ENCODE data around the gene PHOX2A. TPM values are rescaled to one million over a fixed set of nuclear protein-coding genes. Genes with fewer than 3 reads are reported as not detected.
"Not testable (repeated sequence)": the region's sequence is repeated elsewhere in the genome, so short reads cannot be mapped to it uniquely, and the experiment has no call there.

PHOX2A gene
- not detected in 2 replicates for total RNA-seq (2014; rRNA removed; shearing (Covaris generic))

DNA sequence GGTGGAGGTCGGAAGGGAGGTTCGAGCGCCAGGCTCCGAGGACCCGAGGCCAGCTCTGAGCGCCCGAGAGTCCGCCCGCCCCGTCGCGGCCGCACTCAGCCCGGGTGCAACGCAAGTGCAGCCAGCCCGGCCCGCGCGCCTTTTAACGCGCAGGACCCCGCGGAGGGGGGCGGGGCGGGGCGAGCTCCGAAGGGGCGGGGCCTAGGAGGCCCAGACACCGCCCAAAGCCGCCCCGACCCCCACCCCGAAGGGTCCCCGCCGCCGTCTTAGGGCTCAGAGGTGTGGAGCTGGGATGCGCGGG, at the start of gene PHOX2A:
PHOX2A (minus strand) TSS at position 117 of the 301 bp plus-strand sequence. CDS start 172 bp downstream, outside the sequence.
- DNase-seq (ENCODE audit: low read depth): no peak

DNA sequence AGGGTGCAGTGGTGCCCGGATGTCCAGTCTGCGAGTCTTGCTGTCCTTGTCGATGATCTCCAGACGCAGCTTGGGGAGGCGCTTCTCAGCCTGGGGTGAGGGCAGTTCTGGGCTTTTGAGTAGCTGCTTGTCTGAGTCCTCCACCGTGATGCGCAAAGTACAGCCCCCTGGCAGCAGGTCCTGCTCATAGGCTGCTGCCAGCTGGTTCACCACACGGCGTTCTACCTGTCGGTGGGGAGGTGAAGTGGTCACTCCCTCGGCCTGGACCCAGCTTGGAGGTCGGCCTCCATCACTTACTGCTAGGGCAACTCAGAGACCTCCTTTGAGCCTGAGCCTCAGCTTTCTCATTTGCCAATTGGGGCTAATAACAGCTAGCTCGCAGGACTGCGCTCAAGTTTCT, 49.4 kb upstream of the PHOX2A start:
- no peak for DNase-seq (ENCODE audit: low read depth)

DNA sequence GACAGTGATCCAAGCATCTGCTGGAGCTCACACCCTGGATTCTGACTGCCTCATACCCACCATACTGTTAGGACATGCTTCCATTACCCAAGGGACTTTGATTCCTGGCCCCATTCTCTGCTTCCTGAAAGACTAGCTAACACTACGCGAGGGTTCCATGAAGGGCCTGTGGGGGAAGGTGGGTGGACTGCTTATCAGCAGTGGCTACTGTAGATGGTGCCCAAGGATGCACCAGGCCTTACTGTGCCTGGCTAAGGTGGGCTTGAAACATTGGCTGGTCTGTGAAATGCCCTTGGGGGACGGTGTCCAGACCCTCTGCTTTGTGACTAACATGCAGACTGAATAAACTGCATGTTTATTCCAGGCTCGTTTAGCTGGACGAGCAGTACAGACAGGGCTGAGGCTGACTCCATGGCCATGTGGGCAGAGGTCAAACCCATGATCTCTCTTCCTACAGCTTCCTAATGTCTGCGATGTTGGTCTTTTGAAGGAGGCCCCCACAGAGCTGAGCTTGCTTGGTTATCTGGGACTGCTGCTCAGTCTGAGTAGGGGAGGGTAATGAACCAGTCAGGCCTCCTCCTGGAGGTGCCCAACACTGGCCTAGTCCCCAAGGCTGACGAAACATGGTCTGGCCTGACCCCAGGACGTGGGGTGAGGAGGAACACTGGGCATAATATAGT, 48.3 kb upstream of the PHOX2A start:
- DNase-seq (ENCODE audit: low read depth): no peak

DNA sequence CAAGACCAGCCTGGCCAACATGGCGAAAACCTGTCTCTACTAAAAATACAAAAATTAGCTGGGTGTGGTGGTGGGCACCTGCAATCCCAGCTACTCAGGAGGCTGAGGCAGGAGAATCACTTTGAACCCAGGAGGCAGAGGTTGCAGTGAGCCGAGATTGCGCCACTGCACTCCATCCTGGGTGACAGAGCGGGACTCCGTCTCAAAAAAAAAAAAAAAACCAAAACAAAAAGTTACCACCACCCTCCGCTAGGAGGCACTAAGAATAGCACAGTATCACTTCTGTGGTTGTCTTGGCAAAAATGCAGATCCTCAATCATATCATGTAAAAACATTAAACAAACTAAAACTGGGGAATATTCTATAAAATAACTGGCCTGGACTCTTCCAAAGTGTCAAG, 46.8 kb upstream of the PHOX2A start:
- DNase-seq (ENCODE audit: low read depth): not testable (repeated sequence)

DNA sequence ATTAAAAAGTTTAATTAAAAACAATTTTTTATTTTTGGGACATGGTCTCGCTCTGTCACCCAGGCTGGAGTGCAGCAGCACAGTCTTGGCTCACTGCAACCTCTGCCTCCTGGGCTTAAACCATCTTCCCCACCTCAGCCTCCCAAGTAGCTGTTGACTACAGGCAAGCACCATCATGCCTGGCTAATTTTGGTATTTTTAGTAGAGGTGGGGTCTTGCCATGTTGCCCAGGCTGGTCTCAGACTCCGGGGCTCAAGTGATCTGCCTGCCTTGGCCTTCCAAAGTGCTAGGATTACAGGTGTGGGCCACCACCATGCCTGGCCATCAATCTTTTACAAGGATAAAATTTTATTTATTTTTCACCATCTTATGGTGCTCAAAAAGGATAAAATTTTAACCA, 43.3 kb upstream of the PHOX2A start:
- no peak for DNase-seq (ENCODE audit: low read depth)

DNA sequence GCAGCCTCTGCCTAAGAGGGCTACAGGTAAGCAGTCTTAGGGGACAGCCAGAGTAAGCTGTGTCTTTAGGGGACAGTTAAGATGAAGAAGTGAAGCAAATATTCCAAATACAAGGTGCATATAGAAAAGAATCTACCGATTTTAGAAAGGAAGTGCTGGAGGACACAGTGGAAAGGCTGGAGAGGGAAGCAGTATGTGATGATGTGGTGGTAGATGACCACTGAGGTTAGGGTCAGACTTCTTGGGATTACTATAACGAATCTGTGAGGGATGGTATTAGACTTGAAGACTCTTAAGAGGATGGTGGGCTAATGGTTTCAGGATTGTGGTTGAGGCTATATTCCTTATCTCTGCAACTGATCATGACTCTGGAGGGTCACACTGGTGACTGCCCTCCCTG, 40.0 kb upstream of the PHOX2A start:
- no peak for DNase-seq (ENCODE audit: low read depth)

DNA sequence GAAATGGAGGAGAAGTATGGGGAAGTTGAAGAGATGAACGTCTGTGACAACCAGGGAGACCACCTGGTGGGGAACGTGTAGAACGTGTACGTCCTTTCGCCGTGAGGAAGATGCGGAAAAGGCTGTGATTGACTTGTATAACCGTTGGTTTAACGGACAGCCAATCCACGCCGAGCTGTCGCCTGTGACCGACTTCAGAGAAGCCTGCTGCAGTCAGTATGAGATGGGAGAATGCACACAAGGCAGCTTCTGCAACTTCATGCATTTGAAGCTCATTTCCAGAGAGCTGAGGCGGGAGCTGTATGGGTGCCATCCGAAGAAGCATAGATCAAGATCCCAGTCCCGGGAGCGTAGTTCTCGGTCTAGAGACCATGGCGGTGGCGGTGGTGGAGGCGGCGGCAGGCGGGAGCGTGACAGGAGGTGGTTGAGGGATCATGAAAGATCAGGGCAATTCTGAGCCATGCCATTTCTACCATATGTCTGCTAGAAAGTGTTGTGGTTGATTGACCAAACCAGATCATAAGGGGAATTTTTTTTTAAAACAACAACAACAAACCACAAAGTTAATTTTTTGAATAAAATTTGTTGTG, 36.8 kb upstream of the PHOX2A start:
- DNase-seq (ENCODE audit: low read depth): no peak

DNA sequence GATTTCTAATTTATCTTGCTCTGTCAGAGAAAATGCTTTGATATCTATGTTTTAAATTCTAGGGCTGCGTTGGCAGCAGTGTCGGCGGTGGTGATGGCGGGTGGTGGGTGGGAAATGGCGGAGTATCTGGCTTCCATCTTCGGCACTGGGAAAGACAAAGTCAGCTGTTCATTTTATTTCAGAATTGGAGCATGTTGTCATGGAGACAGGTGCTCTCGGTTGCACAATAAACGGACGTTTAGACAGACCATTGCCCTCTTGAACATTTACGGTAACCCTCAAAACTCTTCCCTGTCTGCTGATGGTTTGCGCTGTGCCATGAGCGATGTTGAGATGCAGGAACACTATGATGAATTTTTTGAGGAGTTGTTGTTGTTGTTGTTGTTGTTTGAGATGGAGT, 36.1 kb upstream of the PHOX2A start:
- DNase-seq (ENCODE audit: low read depth): no peak

DNA sequence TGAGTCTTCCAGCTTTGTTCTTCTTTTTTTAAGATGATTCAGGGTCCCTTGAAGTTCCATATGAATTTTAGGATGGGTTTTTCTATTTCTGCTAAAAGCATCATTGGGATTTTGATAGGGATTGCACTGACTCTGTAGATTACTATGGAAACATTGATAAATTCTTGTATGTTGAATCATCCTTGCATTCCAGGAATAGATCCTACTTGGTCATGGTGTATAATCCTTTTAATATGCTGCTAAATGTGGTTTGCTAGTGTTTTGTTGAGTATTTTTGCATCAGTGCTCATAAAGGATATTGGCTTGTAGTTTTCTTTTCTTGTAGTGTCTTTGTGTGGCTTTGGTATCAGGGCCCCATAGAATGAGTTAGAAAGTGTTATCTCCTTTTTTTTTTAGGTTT, 34.9 kb upstream of the PHOX2A start:
- peak; percentile 67 for DNase-seq (ENCODE audit: low read depth)

DNA sequence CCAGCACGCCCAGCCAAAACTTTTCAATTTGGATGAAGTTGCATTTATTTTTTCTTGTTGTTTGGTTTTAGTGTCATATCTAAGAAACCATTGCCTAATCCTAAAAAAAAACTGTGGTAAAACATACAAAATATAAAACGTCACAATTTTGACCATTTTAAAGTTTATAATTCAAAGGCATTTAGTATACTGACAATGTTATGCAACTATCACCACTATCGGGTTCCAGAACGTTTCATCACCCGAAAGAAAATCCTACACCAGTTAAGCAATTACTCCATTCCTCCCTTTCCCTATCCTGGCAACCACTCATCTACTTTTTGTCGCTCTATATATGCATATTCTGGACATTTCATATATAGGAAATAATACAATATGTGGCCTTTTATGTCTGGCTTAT, 30.5 kb upstream of the PHOX2A start:
- DNase-seq (ENCODE audit: low read depth): no peak

DNA sequence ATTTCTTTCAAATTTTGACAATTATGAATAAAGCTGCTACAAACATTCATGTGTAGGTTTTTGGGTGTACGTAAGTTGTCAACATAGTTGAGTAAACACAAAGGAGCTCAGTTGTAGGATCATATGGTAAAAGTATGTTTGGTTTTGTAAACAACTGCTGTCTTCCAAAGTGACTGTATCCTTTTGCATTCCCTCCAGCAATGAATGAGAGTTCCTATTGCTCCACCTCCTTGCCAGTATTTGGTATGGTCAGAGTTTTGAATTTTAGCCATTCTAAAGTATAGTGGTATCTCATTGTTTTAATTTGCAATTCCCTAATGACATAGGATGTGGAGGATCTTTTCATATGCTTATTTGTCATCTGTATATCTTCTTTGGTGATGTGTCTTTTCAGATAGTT, 28.0 kb upstream of the PHOX2A start:
- DNase-seq (ENCODE audit: low read depth): no peak

DNA sequence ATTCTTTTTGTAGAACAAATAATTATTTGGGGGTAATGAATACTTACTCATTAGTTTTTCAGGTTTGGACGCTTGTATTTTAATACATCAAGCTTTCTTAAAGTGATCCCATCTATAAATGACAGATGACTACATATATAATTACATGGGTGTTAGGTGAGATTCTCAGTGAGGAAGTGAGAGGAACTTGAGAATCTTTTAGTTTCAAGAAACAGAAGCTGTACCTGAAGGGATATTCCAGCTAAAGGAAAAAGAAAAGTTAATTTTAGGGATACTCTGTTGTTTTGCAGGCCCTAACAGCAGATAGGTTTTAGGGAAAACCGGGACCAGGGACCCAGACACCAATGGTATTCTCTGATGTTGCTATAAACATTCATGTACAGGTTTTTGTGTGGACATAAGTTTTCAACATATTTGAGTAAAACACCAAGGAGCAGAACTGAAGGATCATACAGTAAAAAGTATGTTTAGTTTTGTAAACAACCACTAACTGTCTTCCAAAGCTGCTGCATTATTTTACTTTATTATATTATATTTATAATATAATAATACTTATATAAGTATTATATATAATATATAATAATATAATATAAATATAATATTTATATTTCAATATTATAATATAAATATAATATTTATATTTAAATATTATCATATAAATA, 24.1 kb upstream of the PHOX2A start:
- DNase-seq (ENCODE audit: low read depth): no peak

DNA sequence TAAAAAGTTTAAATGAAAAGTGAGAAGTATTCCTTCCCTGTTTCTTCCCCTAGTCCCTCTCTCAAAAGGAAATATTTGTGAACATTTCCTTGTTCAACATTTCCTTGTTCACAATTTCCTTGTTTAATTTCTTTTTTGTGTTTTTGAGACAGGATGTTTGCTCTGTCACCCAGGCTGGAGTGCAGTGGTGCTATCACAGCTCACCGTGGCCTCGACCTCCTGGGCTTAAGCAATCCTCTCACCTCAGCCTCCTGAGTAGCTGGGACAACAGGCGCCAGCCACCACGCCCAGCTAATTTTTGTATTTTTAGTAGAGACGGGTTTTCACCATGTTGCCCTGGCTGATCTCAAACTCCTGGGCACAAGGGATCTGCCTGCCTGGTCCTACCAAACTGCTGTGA, 23.0 kb upstream of the PHOX2A start:
- not testable (repeated sequence) for DNase-seq (ENCODE audit: low read depth)

DNA sequence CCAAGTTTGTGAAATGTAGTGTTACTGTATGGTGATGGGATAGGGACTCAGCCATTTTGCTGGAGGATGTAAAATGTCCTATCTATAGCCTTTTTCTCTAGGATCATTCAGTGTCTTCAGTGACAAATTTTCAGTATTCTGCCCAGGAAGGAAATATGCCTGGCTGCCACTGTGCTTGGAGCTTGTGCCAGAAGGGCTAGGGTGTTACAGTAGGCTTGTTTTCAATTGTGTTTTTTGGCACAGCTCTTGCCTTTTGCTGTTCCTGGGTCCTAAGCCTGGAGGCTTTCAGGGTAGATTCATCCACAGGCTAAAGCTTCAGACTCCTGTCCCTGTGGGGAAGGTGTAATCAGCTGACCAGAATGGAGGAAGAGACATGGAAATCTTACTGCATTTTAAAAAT, 22.0 kb upstream of the PHOX2A start:
- no peak for DNase-seq (ENCODE audit: low read depth)

DNA sequence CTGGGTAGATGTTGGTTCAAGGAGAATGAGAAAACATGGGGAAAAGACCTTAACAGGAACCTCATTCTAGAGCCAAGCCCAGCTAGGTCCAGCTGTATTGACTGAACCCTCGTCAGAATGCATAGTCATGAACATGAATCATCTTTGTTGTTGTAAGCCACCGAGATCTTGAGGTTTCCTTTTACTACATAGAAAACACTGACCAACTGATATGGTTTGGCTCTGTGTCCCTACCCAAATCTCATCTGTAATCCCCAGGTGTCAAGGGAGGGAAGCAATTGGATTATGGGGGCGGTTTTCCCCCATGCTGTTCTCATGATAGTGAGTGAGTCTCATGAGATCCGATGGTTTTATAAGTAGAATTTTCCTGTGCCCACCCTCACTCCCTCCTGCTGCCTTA, 19.4 kb upstream of the PHOX2A start:
- DNase-seq (ENCODE audit: low read depth): peak; percentile 61

DNA sequence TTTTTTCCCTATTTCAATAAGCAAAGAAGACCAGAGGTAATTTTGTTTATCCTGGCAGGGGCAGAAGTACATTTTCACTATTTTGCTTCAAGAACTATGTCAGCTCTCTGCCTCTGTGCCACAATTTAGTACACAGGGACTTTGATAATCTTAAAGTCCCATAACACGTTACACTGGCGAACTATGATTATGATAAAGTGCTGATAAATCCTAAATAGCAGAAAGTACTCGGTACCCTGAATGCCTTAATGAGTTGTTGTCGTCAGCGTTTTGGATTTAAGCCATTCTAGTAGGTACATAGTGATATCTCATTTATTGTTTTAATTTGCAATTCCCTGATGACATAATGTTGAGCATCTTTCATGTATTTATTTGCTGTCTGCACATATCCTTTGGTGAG, 16.6 kb upstream of the PHOX2A start:
- no peak for DNase-seq (ENCODE audit: low read depth)

DNA sequence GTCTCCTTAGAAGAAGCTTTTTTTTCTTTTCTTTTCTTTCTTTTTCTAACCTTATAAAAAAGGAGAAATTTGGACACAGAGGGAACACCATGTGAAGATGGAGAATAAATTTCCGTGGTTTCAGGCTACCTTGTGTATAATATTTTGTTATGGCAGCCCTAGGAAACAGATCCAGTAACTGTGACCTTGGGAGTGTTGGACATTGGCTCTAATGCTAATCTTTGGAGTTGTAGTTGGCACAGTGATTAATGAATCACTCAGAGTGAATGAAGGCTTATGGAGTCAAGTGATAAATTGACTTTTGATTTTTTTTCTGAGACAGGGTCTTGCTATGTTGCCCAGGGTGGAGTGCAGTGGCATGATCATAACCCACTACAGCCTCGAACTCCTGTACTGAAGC, 15.5 kb upstream of the PHOX2A start:
- no peak for DNase-seq (ENCODE audit: low read depth)

DNA sequence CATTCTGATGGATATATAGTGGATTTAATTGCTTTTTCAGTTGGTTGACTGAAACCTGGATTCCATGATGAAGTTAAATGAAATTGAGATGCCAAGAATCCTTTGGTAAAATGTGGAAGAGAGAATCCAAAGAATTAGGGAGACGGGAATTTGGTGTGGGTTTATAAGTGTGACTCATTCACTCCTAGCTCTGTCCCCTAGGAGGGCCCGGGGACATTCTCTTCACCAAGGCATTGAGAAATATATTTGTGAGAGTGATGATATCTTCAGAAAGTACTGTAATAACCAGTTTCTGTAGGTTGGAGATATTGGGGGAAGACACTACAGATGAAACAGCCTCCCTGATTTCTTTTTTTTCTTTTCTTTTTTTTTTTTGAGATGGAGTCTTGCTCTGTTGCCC, 13.6 kb upstream of the PHOX2A start:
- DNase-seq (ENCODE audit: low read depth): peak; percentile 52

DNA sequence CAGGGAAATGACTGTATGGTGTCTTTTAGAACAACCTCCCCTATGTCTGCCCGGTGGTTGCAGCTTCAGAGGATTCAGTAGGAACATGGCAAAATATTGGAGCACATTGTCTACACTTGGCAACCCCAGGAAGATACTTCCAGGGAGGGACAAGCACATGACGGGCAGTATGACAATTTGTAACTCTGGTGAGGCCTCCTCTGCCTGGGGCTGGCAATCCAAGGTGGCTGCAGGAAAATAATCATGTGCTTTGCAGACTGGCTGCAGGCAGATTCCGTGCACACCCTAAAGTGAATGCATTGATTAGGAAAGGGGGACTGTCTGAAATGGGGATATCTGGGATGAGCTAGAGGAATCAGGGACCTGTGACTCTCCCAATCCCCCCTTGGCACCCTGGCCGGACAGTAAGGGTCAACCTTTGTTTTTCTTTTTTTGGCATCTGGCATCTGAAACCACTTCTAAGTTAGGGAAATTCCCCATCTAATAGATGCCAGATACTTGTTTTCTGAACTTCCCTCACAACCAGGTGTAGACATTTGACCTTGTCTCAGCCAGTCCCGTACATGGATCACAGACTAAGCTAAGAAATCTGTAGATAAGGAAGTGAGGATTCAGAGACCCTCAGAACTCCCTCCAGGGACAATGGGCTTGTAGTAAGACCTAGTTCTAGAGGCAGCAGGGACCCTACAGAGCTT, 10.5 kb upstream of the PHOX2A start:
- no peak for DNase-seq (ENCODE audit: low read depth)

DNA sequence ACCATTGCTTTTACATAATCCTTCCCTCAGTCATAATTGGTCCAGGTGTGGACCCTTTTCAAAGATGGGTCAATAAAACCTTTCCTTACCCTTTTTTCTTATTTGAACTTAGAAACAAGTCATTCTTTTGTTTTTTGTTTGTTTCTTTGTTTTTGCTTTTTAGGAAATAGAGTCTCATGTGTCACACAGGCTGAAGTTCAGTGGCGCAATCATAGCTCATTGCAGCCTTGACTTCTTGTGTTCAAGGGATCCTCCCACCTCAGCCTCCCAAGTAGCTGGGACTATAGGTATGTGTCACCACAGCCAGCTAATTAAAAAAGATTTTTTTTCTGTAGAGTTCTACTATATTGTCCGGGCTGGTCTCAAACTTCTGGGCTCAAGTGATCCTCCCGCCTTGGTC, 9.4 kb upstream of the PHOX2A start:
- DNase-seq (ENCODE audit: low read depth): no peak

DNA sequence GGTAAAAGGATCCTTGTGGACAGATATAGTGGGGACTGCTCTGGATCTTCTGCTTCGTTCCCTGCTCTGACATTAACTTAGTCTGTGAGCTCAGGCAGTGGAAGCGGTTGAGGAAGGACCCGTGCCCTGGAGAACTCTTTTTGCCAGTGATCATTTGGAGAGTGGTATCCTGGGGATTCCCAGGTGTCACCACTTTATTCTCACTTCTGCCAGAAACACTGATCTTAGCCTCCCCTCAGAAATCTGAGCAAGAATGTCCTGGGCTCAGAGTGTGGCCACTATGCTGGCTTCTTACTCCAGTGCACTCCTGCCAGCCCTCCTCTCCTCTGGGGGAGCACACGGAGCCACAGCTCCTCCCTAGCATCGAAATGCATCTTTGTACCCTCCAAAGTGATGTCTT, 7.6 kb upstream of the PHOX2A start:
- DNase-seq (ENCODE audit: low read depth): no peak

DNA sequence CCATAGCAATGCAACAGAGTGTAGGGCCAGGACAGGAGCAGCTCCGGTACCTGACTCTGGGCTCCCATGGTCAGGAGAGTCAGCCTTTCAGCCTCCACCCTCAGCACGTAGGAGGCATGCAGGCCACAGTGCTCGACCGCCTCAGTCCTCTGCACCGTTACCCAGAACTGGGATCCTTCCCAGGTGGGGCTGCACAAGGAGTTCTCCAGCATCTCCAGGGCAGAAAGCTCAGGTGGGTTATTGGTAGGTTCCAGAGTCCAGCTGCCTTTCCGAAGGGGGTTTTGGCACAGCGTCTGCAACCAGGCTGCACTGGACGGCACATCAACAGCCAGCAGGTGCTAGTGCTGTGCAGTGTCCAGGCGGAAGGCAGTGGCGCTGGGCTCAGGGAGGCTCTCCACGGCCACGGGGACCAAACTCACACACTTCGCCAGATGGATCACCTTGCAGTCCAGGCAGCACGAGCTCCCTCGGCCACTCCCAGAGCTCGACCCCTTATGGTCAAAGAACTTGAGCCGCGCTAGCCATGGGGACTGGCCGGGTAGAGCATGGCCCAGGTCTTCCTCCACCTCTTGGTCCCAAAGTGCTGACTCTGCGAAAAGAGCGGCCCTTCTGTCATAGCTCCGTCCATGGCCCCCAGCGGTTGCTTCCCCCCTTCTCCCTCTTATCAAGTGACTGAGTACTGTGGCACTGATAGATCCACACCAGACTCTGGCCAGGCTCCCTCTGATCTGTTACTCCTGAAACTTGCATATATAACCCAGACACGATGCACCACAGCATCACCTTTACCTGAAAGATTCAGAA, 6.9 kb upstream of the PHOX2A start:
- DNase-seq (ENCODE audit: low read depth): no peak
